ENCODE results near the gene CDK11B.
"Not testable (repeated sequence)": the region's sequence is repeated elsewhere in the genome, so short reads cannot be mapped to it uniquely, and the experiment has no call there.

The CDK11B gene

GRCh38 chr1:1680912-1681273 lies 22.1 kb upstream of the CDK11B start:
- DNase-seq: no peak

DNA sequence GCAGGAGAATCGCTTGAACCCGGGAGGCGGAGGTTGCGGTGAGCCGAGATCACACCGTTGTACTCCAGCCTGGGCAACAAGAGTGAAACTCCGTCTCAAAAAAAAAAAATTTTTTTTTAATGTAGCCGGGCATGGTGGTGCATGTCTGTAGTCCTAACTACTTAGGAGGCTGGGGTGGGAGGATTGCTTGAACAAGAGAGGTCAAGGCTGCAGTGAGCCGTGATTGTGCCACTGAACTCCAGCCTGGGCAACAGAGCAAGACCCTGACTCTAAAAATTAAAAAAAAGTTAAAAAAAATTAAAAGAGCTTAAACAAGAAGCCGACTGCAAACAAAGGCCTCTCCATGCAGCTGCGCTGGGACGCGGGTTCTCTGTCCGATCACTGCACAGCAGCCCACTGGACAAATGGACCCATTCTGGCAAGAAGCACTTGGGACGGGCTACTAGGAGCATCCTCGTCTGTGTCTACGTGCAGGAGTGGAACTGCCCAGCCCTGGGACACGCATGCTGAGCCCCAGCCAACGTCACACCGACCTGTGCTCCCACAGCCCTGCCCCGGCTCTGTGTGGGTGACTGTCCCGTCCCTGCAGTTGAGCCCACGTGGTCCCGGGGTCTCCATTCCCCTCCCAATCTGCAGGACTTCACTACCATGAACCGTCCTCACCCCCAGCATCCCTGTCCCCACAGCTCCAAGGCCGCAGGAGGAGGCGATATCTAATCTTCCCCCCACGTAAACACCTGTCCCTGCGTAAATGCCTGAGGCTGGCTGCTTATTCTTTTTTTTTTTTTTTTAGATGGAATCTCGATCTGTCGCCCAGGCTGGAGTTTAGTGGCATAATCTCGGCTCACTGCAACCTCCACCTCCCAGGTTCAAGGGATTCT lies 21.5 kb upstream of the CDK11B start:
- DNase-seq: no peak

DNA sequence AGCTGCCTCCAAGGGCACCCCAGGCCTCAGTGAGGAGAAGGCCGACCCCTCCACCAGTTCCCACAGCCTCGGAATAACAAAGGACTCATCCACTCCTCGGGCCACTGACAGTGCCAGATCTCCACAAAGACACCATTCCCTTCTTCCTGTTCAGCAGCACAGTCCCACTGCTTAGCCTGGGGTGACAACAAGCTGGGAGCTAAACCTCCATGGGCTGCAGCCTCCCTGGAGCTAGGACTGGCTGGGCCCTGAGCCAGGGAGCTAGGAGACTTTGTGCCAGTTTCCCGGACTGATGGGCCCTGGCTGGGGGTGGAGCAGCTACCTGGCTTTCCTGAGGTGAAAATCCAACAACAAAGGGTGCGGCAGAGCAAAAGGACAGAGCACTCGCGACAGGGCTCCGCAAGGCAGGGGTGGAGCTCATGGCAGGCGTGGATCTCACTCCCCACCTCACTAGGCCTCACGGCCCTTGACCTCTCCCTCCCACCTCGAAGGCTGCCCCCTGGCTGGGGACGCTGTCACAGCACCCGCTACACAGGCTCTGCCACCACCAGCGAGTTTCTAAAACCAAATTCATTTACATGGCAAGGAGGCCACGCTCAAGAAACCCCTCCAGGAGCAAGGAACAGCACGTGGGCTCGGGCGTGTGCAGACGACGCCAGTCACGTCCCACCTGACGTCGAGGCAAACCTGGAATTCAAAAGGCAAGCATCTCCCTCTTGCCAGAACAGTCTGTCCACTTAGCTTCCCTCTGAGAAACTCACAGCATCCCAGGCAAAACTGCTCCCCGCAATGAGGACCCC lies 20.0 kb upstream of the CDK11B start:
- DNase-seq: peak in 1 of 2 donors; percentile 62

- DNase-seq: peak; percentile 43 to 57
These were observed 19.1 kb upstream of the CDK11B start for GRCh38 chr1:1677718-1678580.

- DNase-seq: not testable (repeated sequence)
These were observed 17.3 kb upstream of the CDK11B start for GRCh38 chr1:1676087-1676486.

DNA sequence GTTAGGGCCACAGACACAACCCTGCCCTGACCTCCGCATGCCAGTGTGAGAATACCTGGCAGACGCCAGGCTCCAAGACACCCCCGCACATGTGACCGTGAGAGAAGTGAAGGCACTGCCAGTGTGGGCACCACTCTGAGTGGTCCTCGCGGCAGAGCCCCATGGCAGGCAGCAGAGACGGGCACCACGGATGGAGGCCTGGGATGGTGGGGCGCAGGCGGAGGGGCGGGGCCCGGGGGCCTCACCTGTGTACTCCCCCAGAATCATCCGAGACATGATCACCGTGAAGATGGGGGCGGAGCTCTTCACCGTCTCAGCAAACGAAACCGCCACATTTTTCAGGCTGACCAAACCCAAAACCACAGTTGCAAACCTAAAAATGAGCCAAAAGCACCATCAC lies 16.4 kb upstream of the CDK11B start:
- not testable (repeated sequence) for DNase-seq

GRCh38 chr1:1674806-1675205 lies 16.0 kb upstream of the CDK11B start:
- not testable (repeated sequence) for DNase-seq

DNA sequence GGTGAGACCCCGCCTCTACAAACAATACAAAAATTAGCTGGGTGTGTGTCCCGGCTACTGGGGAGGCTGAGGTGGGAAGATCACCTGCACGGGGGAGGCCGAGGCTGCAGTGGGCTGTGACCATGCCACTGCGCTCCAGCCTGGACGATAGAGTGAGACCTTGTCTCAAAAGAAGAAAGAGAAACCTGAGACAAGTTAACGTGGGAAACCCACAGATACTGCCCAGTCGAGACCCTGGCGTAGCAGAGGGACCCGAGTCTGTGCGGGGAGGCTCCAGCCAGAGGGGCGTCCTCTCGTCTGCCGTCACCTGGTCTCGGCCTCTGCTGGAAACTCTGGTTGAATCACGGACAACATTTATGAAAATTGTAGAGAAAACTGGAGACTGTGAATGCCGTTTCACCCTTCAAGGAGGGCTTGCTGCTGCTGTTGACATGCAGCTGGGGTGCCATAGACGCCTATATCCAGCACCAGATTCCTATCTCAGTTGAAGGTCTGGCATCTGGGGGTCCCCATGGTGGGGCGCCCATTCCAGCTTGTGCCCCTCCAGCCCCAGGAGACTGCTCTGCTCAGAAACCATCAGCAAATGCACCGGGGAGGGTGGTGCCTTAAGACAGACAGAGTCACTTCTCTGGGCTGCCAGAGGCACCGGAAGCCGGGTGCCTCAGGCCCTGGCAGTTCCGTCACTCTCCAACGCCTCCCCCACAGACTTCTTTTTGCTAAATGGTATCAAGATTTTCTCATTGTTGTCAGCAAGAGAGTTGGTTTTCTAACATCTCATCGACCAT lies 13.6 kb upstream of the CDK11B start:
- DNase-seq: no peak

- DNase-seq: no peak
These were observed 12.7 kb upstream of the CDK11B start for GRCh38 chr1:1671365-1672119.

DNA sequence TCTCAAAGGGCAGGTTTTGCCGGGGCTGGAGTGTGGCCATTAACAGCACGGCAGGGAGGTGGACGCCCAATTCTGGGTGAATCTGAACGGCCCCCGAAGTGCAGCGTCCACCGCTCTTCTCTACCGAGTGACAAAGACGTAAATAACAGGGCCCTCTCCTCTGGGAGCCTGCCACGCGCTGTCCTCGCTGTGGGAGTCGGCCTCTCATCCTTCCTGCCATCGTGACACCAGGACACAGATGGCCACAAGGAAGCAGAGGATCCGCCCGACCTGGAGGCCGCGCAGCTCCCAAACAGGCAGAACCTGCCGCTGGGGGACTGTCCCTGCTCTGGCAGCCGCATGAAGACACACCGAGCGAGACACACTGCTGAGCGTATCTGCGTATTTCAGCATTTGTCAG lies 12.1 kb upstream of the CDK11B start:
- no peak for DNase-seq

GRCh38 chr1:1669468-1670440 lies 10.9 kb upstream of the CDK11B start:
- no peak for DNase-seq

GRCh38 chr1:1666526-1666925 lies 7.7 kb upstream of the CDK11B start:
- DNase-seq: no peak

DNA sequence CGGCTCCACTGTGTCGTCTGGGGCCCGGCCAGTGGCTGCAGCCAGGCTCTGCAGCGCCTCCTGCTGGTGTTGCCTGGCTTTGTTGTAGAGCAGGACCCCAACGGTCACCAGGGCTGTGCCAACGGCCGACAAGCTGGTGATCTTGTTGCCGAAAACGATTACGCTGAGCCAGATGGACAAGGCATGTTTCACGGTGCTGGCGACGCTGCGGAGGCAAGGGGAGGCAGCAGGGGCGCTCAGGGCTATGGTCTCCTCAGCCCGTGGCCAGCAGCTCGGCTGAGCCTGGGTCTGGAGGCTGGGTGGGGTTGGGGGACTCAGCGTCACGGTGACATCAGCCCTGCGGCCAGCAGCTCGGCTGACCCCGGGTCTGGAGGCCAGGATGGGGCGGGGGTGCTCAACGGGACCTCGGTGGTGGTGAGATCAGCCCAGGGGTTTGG lies 7.0 kb upstream of the CDK11B start:
- peak in 1 of 2 donors; percentile 43 for DNase-seq

- no peak for DNase-seq
These were observed 6.4 kb upstream of the CDK11B start for GRCh38 chr1:1664941-1665814.

- not testable (repeated sequence) for DNase-seq
These were observed 5.5 kb upstream of the CDK11B start for GRCh38 chr1:1664318-1664717.

DNA sequence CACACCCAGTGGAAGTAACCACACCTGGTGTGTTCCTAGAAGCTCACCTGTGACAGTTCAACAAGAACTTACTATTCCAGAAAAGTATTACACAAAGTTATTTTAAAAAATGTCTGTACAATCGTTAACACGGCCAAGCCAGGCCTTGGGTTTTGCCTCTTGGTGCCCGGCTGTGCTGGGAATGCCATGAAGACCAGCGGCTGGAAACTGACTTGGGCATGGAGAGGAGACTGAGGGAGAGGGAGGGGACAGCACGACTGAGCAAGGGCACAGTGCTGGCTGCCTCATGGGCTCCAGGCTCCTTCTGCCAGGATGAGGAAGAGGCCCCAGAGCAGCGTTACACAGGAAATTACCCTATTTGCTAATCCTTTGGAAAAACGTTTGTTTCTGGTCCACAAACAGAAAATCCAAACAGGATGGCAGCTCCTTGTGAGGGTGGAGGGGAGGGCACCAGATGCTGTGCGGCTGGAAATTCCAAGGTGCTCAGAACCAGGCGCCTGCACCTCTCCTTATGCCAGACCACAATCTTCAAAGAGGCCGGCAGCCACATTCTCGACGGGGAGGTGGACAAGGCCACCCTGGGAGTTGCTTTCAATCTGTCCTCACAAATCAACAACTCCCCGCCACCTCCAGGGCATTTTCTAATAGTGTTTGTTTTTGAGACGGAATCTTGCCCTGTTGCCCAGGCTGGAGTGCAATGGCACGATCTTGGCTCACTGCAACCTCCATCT lies 4.2 kb upstream of the CDK11B start:
- DNase-seq: not testable (repeated sequence)

DNA sequence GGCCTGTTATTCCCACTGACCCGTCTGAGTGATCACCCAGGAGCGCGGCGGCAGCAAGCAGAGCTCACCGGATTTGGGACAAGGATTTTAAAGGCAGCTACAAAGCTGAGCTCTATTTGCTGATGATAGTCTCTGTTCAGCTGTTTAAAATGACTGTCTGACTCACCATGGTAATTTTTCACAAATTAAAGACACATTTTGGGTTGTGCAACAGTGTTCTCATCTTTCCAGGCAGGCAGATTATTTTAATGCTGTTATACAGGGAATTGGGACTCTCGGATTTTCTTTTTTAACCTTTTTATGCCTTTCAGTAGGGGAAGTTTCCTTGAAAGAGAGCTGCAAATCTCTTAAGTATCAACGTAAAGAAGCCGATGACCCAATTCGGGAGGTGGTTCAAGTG lies 3.6 kb upstream of the CDK11B start:
- DNase-seq: not testable (repeated sequence)

DNA sequence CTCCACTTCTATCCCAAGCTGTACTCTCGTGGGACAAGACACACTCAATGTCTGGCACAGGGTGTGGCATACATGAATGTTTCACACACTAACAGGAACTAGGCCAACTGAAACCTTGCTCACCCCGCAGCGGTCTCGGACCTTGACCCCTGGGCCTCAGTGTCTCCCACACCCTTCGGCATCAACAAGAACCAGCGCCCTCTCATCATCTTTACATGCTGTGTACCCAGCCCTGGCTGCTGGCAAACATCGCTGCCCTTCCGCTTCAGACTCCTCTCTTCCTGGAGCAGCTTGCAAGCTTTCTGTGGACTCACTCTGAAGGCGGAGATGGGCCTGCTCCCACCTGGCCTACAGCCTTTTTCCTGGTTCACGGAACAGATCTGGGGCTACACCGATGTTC lies 10.5 kb downstream of the CDK11B start:
- not testable (repeated sequence) for DNase-seq

Measured in CD4-positive, alpha-beta T cell treated with Interferon alpha-2 for 1 hour (primary cell).